Natural killer cell (primary cell): ENCODE data around the gene GLI1. TPM values are rescaled to one million over a fixed set of nuclear protein-coding genes. Genes with fewer than 3 reads are reported as not detected.
"Not testable (repeated sequence)": the region's sequence is repeated elsewhere in the genome, so short reads cannot be mapped to it uniquely, and the experiment has no call there.

ENCODE experiments used
- ATAC-seq, 3 donors: fragments of 150-1000 bp in 2 of 3; fragments of 200-7000 bp in 1 of 3; cut with Tn5 transposase; 1 replicate in 1 of 3; 2 replicates in 2 of 3; pipeline ENCODE4 v1.10.0; 2021; ENCODE audit warnings: mild to moderate bottlenecking in 2 of 3, moderate library complexity in 2 of 3
- DNase-seq, 2 donors: peaks; one replicate each; pipeline versions ENCODE4 v3.0.0 to v3.0.0-alpha.2; 2013 to 2021; ENCODE audit warnings: mixed read lengths in 1 of 2
- H3K27ac ChIP-seq: one replicate; pipeline ENCODE4 v1.5.1; 2013; ENCODE audit warnings: mild to moderate bottlenecking, low read length
- H3K27me3 ChIP-seq: one replicate; pipeline ENCODE4 v1.6.1; 2013; ENCODE audit warnings: low read length; ENCODE audit not compliant: control insufficient read depth, insufficient read depth
- H3K36me3 ChIP-seq: one replicate; pipeline ENCODE4 v1.6.1; 2013; ENCODE audit warnings: low read length; ENCODE audit not compliant: control insufficient read depth, insufficient read depth
- H3K4me1 ChIP-seq: one replicate; pipeline ENCODE4 v1.6.1; 2013; ENCODE audit warnings: low read length; ENCODE audit not compliant: control insufficient read depth, insufficient read depth
- H3K4me3 ChIP-seq: one replicate; pipeline ENCODE4 v1.5.1; 2013; ENCODE audit warnings: low read length
- H3K9me3 ChIP-seq: one replicate; pipeline ENCODE4 v1.6.1; 2013; ENCODE audit warnings: low read length; ENCODE audit not compliant: control insufficient read depth, insufficient read depth
- H3K27ac Mint-ChIP-seq, 2 donors: one replicate each; pipeline ENCODE4 v1.8.0; 2022; ENCODE audit warnings: mild to moderate bottlenecking in 2 of 2, mixed read lengths in 2 of 2, moderate library complexity in 1 of 2
- H3K27me3 Mint-ChIP-seq, 2 donors: one replicate each; pipeline ENCODE4 v1.8.0; 2022; ENCODE audit warnings: low read depth in 2 of 2, mixed read lengths in 2 of 2
- H3K36me3 Mint-ChIP-seq: one replicate; pipeline ENCODE4 v1.8.0; 2022; ENCODE audit warnings: mixed read lengths
- H3K4me1 Mint-ChIP-seq, 2 donors: one replicate each; pipeline ENCODE4 v1.8.0; 2022; ENCODE audit warnings: mixed read lengths in 2 of 2
- H3K4me3 Mint-ChIP-seq: one replicate; pipeline ENCODE4 v1.8.0; 2022; ENCODE audit warnings: mild to moderate bottlenecking, moderate library complexity, mixed read lengths
- H3K9me3 Mint-ChIP-seq, 2 donors: one replicate each; pipeline ENCODE4 v1.8.0; 2022; ENCODE audit warnings: mixed read lengths in 2 of 2
- CTCF ChIP-seq: fragments of 200-600 bp; IDR thresholded peaks from one replicate; pipeline ENCODE4 v1.8.0; 2022; ENCODE audit warnings: antibody characterized with exemption
- WGBS: methylation state at CpG from one replicate; pipeline ENCODE4 v1.1.7; 2013; ENCODE audit warnings: missing lambda C conversion rate; ENCODE audit not compliant: insufficient coverage; 5-methylcytosine and 5-hydroxymethylcytosine counted together
- intact Hi-C: fragments of 100-400 bp; cut with micrococcal nuclease; formaldehyde crosslinking; loops from one replicate; pipeline ENCODE4 v1.14.2; 2022
- total RNA-seq, 4 donors: library from RNA; stranded (reverse); fragments of 120-200 nt in 1 of 4; gene quantifications; one replicate each; pipeline versions ENCODE4 v1.2.3 to v1.2.4, GENCODE V29; 2013 to 2022

The GLI1 gene
- total RNA-seq, 3 donors from 2014 or later (not counting 1 experiment from before 2014, with no cell fraction given), result 0.50 to 1.4 (median 0.99) TPM

DNA sequence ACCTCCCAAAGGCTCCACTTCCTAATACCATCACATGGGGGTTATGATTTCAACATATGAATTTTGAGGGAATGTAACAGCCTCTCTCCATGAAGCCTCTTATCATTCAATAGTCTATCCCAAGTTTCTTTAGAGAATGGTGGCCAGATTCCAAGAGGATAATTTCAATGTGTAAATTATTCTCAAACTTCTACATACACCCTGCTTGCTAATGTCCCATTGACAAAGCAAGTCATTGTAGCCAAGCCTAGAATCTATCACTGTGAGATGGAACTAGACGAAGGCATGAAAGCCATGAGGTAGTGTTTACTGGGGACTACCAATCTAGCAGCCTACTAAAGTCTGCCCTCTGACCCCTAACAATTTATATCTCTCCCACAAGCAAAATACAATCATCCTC is 21.2 kb upstream of the GLI1 start:
- Histone ChIP-seq H3K9me3 (peaks cover 6% of the 10 kb centered on the region), H3K36me3 (no peaks in the 10 kb centered on the region), H3K4me1 (peaks cover 16% of the 10 kb centered on the region), H3K27ac (no peak overlapping the region), H3K27me3 (no peaks in the 10 kb centered on the region), H3K4me3 (no peak overlapping the region)
- no peak for DNase-seq
- intact Hi-C loops, result no loop called here
- H3K27ac Mint-ChIP-seq, result no peak overlapping the region
- peaks cover 5 to 6% of the 10 kb centered on the region in 2 donors for H3K27me3 Mint-ChIP-seq
- no peak overlapping the region for H3K4me3 Mint-ChIP-seq
- no peak for TF ChIP-seq CTCF
- H3K9me3 Mint-ChIP-seq, result no peaks in the 10 kb centered on the region
- H3K4me1 Mint-ChIP-seq, result peaks cover 10 to 12% of the 10 kb centered on the region in 2 donors
- no peak for ATAC-seq
- WGBS, result 100% methylated on average over 1 of the region's 1 CpG
- H3K36me3 Mint-ChIP-seq, result no peaks in the 10 kb centered on the region

GRCh38 chr12:57439762-57440266 is 19.8 kb upstream of the GLI1 start:
- 100% methylated on average over 3 of the region's 4 CpGs for WGBS
- Histone ChIP-seq H3K27me3 (no peaks in the 10 kb centered on the region), H3K36me3 (no peaks in the 10 kb centered on the region), H3K9me3 (peaks cover 6% of the 10 kb centered on the region), H3K4me3 (no peak overlapping the region), H3K4me1 (peaks cover 12% of the 10 kb centered on the region), H3K27ac (no peak overlapping the region)
- Mint-ChIP-seq H3K4me1 (peaks cover 6 to 8% of the 10 kb centered on the region in 2 donors), H3K27ac (no peak overlapping the region), H3K36me3 (no peaks in the 10 kb centered on the region), H3K9me3 (no peaks in the 10 kb centered on the region), H3K4me3 (no peak overlapping the region), H3K27me3 (peaks cover 5 to 6% of the 10 kb centered on the region in 2 donors)
- DNase-seq, result no peak
- no peak for ATAC-seq
- intact Hi-C loops, result no loop called here
- no peak for TF ChIP-seq CTCF

DNA sequence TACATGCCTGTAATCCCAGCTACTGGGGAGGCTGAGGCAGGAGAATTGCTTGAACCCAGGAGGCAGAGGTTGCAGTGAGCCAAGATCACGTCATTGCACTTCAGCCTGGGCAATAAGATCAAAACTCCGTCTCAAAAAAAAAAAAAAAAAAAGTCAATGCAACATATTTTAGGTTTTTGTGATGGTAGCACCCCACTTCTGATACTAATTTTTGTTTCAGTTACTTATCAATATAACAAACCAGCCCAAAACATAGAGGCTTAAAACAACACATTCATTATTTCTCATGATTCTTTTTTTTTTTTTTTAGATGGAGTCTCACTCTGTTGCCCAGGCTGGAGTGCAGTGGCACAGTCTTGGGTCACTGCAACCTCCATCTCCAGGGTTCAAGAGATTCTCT is 18.2 kb upstream of the GLI1 start:
- H3K4me3 ChIP-seq, ATAC-seq, H3K4me3 Mint-ChIP-seq, H3K27ac Mint-ChIP-seq, H3K4me1 Mint-ChIP-seq, H3K4me1 ChIP-seq, H3K36me3 ChIP-seq, H3K27me3 Mint-ChIP-seq, intact Hi-C loops, H3K36me3 Mint-ChIP-seq, H3K27me3 ChIP-seq, H3K9me3 Mint-ChIP-seq, H3K9me3 ChIP-seq, DNase-seq, H3K27ac ChIP-seq: not testable (repeated sequence)
- 86% methylated on average over 2 of the region's 2 CpGs for WGBS

- no peaks in the 10 kb centered on the region for H3K27me3 ChIP-seq
- intact Hi-C loops, result no loop called here
- no peaks in the 10 kb centered on the region for H3K4me1 ChIP-seq
- H3K4me3 Mint-ChIP-seq, result no peak overlapping the region
- H3K27ac Mint-ChIP-seq, result no peak overlapping the region
- DNase-seq (no peak), ATAC-seq (no peak)
- no peaks in the 10 kb centered on the region for H3K4me1 Mint-ChIP-seq
- peaks cover 5 to 6% of the 10 kb centered on the region in 2 donors for H3K27me3 Mint-ChIP-seq
- TF ChIP-seq CTCF, result no peak
- H3K9me3 ChIP-seq, result peaks cover 6% of the 10 kb centered on the region
- H3K4me3 ChIP-seq, result no peak overlapping the region
- H3K36me3 Mint-ChIP-seq, result no peaks in the 10 kb centered on the region
- no peak overlapping the region for H3K27ac ChIP-seq
- WGBS, result 44% methylated on average over 1 of the region's 1 CpG
- no peaks in the 10 kb centered on the region for H3K36me3 ChIP-seq
- H3K9me3 Mint-ChIP-seq, result no peaks in the 10 kb centered on the region
Observed at GRCh38 chr12:57441846-57442427, 17.6 kb upstream of the GLI1 start.

- H3K36me3 ChIP-seq, intact Hi-C loops, H3K9me3 Mint-ChIP-seq, H3K27ac Mint-ChIP-seq, H3K4me3 Mint-ChIP-seq, H3K4me1 Mint-ChIP-seq, DNase-seq, H3K27me3 Mint-ChIP-seq, H3K4me3 ChIP-seq, H3K4me1 ChIP-seq, H3K36me3 Mint-ChIP-seq, ATAC-seq, H3K27me3 ChIP-seq, H3K9me3 ChIP-seq, H3K27ac ChIP-seq: not testable (repeated sequence)
- 96% methylated on average over 5 of the region's 6 CpGs for WGBS
Observed at GRCh38 chr12:57444337-57444736, 15.2 kb upstream of the GLI1 start.
